Liver (tissue), 9 donors: Measurements from ENCODE around the gene SUPT6H. TPM values are rescaled to one million over a fixed set of nuclear protein-coding genes. Genes with fewer than 3 reads are reported as not detected.
"Not testable (repeated sequence)": the region's sequence is repeated elsewhere in the genome, so short reads cannot be mapped to it uniquely, and the experiment has no call there.

Experiments used
- DNase-seq: peaks from one replicate; pipeline ENCODE4 v3.0.0-alpha.2; 2017; ENCODE audit warnings: low spot score
- H3K27ac ChIP-seq, 2 donors: one replicate each; pipeline ENCODE4 v1.7.0; 2013; ENCODE audit warnings: inconsistent platforms in 2 of 2, low read length in 2 of 2, control low read depth in 1 of 2, low read depth in 1 of 2, mild to moderate bottlenecking in 1 of 2
- H3K27me3 ChIP-seq, 4 donors: one replicate each; pipeline versions ENCODE4 v1.6.1 to v1.7.0; 2013; ENCODE audit warnings: low read length in 3 of 4, inconsistent platforms in 1 of 4, mild to moderate bottlenecking in 1 of 4, moderate library complexity in 1 of 4; ENCODE audit not compliant: control insufficient read depth in 4 of 4, insufficient read depth in 4 of 4
- H3K36me3 ChIP-seq, 4 donors: one replicate each; pipeline versions ENCODE4 v1.6.1 to v1.7.0; 2013; ENCODE audit warnings: low read length in 3 of 4, mild to moderate bottlenecking in 3 of 4, low read depth in 1 of 4, moderate library complexity in 1 of 4; ENCODE audit not compliant: control insufficient read depth in 4 of 4, insufficient read depth in 3 of 4
- H3K4me1 ChIP-seq, 4 donors: one replicate each; pipeline versions ENCODE4 v1.6.1 to v1.7.0; 2013; ENCODE audit warnings: low read length in 3 of 4, mild to moderate bottlenecking in 3 of 4, moderate library complexity in 1 of 4; ENCODE audit not compliant: control insufficient read depth in 4 of 4, insufficient read depth in 4 of 4
- H3K4me3 ChIP-seq, 3 donors: one replicate each; pipeline versions ENCODE4 v1.6.1 to v1.7.0; 2013; ENCODE audit warnings: low read length in 3 of 3, control low read depth in 1 of 3, low read depth in 1 of 3, mild to moderate bottlenecking in 1 of 3
- H3K9ac ChIP-seq, 2 donors: one replicate each; pipeline ENCODE4 v1.7.0; 2013; ENCODE audit warnings: low read length in 2 of 2, mild to moderate bottlenecking in 2 of 2, moderate library complexity in 2 of 2, control low read depth in 1 of 2, low read depth in 1 of 2
- H3K9me3 ChIP-seq, 4 donors: one replicate each; pipeline versions ENCODE4 v1.6.1 to v1.7.0; 2013; ENCODE audit warnings: low read length in 3 of 4; ENCODE audit not compliant: control insufficient read depth in 4 of 4
- FOXA1 ChIP-seq: IDR thresholded peaks from 2 replicates; pipeline ENCODE4 v1.6.1; 2016; ENCODE audit warnings: antibody characterized with exemption
- FOXA2 ChIP-seq: IDR thresholded peaks from 2 replicates; pipeline ENCODE4 v1.6.1; 2016; ENCODE audit warnings: antibody characterized with exemption
- GABPA ChIP-seq, 2 donors: IDR thresholded peaks in 1 of 2; conservative IDR thresholded peaks in 1 of 2; 2 replicates each; pipeline ENCODE4 v1.6.1; 2016; ENCODE audit warnings: antibody characterized with exemption in 2 of 2, mild to moderate bottlenecking in 1 of 2, moderate library complexity in 1 of 2
- WGBS: extraction: QIAGEN DNeasy Blood & Tissue Kit; methylation state at CpG from one replicate; pipeline ENCODE4 v1.1.7; 2013; 5-methylcytosine and 5-hydroxymethylcytosine counted together
- polyA plus RNA-seq, 2 donors: library from polyadenylated mRNA; stranded (reverse) in 1 of 2; unstranded in 1 of 2; fragments of 200-250 nt in 1 of 2; fragments of >200 nt in 1 of 2; fragmentation: Nextera tagmentation in 1 of 2; extraction: Ambion mirVana in 1 of 2; gene quantifications; one replicate each; pipeline versions ENCODE4 v1.2.1 to v1.2.3, GENCODE V29; 2013 to 2015
- total RNA-seq, 2 donors: library from RNA; depleted of rRNA; stranded (reverse); fragments of >200 nt; gene quantifications; one replicate each; pipeline ENCODE4 v1.2.3, GENCODE V29; 2014
- TF ChIP-seq, protein P1 (sequence below): IDR thresholded peaks from 2 replicates; pipeline ENCODE4 v1.6.1; 2016; ENCODE audit warnings: antibody characterized with exemption
- TF ChIP-seq, protein P2 (sequence below): IDR thresholded peaks from 2 replicates; pipeline ENCODE4 v1.6.1; 2016; ENCODE audit warnings: antibody characterized with exemption
- TF ChIP-seq, protein P3 (sequence below): IDR thresholded peaks from 2 replicates; pipeline ENCODE4 v1.6.1; 2016; ENCODE audit warnings: antibody characterized with exemption, mild to moderate bottlenecking
- TF ChIP-seq, protein P4 (sequence below): IDR thresholded peaks from 2 replicates; pipeline ENCODE4 v1.6.1; 2016; ENCODE audit warnings: antibody characterized with exemption
- TF ChIP-seq, protein P5 (sequence below): fragments of 150-350 bp; IDR thresholded peaks from 2 replicates; pipeline ENCODE4 v1.5.1; 2017; ENCODE audit warnings: improper control_type of control experiment, low read depth, low read length; ENCODE audit not compliant: missing input control
- donor health status: healthy.
- donor health status: healthy.
- donor health status: healthy.
- donor health status: healthy.
- donor health status: healthy.

SUPT6H gene
- total and polyA plus RNA-seq, 4 donors = 10.6 to 59.1 (median 30.3) TPM

DNA sequence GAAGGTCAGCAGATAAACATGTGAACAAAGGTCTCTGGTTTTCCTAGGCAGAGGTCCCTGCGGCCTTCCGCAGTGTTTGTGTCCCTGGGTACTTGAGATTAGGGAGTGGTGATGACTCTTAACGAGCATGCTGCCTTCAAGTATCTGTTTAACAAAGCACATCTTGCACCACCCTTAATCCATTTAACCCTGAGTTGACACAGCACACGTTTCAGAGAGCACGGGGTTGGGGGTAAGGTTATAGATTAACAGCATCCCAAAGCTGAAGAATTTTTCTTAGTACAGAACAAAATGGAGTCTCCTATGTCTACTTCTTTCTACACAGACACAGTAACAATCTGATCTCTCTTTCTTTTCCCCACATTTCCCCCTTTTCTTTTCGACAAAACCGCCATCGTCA lies 3.7 kb upstream of the SUPT6H start:
- Histone ChIP-seq H3K4me1 (peaks cover 3 to 21% (median 16%) of the 10 kb centered on the region in 4 donors), H3K36me3 (peaks cover 6 to 12% (median 8%) of the 10 kb centered on the region in 4 donors)
- not testable (repeated sequence) for DNase-seq, H3K4me3 ChIP-seq, H3K27me3 ChIP-seq, H3K27ac ChIP-seq, H3K9ac ChIP-seq, H3K9me3 ChIP-seq
- 80% methylated on average over 5 of the region's 8 CpGs for WGBS

DNA sequence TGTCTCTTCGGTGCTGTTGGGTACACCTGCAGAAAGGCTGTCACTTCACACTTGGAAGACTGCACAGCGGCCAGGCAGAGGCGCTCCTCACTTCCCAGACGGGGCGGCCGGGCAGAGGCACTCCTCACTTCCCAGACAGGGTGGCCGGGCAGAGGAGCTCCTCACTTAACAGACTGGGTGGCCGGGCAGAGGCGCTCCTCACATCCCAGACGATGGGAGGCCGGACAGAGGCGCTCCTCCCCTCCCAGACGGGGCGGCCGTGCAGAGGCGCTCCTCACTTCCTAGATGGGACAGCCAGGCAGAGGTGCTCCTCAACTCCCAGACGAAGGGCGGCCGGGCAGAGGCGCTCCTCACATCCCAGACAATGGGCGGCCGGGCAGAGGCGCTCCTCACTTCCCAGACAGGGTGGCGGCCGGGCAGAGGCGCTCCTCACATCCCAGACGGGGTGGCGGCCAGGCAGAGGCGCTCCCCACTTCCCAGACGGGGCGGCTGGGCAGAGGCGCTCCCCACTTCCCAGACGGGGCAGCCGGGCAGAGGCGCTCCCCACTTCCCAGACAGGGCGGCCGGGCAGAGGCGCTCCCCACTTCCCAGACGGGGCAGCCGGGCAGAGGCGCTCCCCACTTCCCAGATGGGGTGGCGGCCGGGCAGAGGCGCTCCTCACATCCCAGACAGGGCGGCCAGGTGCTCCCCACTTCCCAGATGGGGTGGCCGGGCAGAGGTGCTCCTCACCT lies 3.1 kb upstream of the SUPT6H start:
- not testable (repeated sequence) for H3K27ac ChIP-seq, H3K27me3 ChIP-seq, H3K4me3 ChIP-seq, H3K9me3 ChIP-seq, H3K9ac ChIP-seq, DNase-seq
- 97% methylated on average over 46 of the region's 46 CpGs for WGBS
- Histone ChIP-seq H3K36me3 (peaks cover 3 to 12% (median 8%) of the 10 kb centered on the region in 4 donors), H3K4me1 (peaks cover 6 to 27% (median 20%) of the 10 kb centered on the region in 4 donors)

DNA sequence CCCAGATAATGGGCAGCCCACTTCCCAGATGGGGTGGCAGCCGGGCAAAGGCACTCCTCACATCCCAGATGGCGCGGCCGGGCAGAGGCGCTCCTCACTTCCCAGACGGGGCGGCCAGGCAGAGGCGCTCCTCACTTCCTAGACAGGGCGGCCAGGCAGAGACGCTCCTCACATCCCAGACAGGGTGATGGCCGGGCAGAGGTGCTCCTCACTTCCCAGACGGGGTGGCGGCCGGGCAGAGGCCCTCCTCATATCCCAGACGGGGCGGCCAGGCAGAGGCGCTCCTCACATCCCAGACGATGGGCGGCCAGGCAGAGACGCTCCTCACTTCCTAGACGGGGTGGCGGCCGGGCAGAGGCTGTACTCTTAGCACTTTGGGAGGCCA lies 2.5 kb upstream of the SUPT6H start:
- H3K9ac ChIP-seq, H3K27me3 ChIP-seq, H3K9me3 ChIP-seq, DNase-seq, H3K4me3 ChIP-seq, H3K27ac ChIP-seq: not testable (repeated sequence)
- Histone ChIP-seq H3K4me1 (peaks cover 6 to 29% (median 21%) of the 10 kb centered on the region in 4 donors), H3K36me3 (peaks cover 3 to 12% (median 8%) of the 10 kb centered on the region in 4 donors)
- WGBS = 98% methylated on average over 23 of the region's 23 CpGs

DNA sequence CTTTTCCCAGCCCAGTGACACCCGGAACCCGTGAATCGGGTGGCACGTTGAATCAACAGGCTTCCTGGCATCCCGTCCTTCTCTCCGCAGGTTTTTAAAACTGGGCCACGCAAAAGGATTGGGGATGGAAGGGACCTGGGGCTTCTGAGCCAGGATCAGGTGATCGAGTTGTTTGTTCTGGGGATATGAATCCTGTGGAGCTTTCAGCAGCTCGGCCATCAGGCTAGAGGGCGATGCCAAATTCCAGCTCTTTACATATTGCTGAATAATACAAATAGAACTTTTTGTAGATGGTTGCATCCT lies 473 bp downstream of the SUPT6H start:
- Histone ChIP-seq H3K27ac (peak overlapping the region; percentile 92 to 96), H3K27me3 (no peaks in the 10 kb centered on the region), H3K36me3 (peaks cover 3 to 11% (median 7%) of the 10 kb centered on the region in 4 donors), H3K4me3 (peak overlapping the region; percentile 61 to 89 (median 72)), H3K9me3 (no peaks in the 10 kb centered on the region), H3K4me1 (peaks cover 6 to 34% (median 23%) of the 10 kb centered on the region in 4 donors), H3K9ac (peak overlapping the region; percentile 90 to 97)
- WGBS = under 1% methylated on average over 10 of the region's 10 CpGs
- DNase-seq = no peak
- TF ChIP-seq, protein P1, sequence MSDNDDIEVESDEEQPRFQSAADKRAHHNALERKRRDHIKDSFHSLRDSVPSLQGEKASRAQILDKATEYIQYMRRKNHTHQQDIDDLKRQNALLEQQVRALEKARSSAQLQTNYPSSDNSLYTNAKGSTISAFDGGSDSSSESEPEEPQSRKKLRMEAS = no peak
- no peak for TF ChIP-seq FOXA1
- TF ChIP-seq, protein P2, sequence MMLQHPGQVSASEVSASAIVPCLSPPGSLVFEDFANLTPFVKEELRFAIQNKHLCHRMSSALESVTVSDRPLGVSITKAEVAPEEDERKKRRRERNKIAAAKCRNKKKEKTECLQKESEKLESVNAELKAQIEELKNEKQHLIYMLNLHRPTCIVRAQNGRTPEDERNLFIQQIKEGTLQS = no peak
- TF ChIP-seq, protein P3, sequence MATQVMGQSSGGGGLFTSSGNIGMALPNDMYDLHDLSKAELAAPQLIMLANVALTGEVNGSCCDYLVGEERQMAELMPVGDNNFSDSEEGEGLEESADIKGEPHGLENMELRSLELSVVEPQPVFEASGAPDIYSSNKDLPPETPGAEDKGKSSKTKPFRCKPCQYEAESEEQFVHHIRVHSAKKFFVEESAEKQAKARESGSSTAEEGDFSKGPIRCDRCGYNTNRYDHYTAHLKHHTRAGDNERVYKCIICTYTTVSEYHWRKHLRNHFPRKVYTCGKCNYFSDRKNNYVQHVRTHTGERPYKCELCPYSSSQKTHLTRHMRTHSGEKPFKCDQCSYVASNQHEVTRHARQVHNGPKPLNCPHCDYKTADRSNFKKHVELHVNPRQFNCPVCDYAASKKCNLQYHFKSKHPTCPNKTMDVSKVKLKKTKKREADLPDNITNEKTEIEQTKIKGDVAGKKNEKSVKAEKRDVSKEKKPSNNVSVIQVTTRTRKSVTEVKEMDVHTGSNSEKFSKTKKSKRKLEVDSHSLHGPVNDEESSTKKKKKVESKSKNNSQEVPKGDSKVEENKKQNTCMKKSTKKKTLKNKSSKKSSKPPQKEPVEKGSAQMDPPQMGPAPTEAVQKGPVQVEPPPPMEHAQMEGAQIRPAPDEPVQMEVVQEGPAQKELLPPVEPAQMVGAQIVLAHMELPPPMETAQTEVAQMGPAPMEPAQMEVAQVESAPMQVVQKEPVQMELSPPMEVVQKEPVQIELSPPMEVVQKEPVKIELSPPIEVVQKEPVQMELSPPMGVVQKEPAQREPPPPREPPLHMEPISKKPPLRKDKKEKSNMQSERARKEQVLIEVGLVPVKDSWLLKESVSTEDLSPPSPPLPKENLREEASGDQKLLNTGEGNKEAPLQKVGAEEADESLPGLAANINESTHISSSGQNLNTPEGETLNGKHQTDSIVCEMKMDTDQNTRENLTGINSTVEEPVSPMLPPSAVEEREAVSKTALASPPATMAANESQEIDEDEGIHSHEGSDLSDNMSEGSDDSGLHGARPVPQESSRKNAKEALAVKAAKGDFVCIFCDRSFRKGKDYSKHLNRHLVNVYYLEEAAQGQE = no peak
- TF ChIP-seq GABPA (IDR thresholded peaks at IDR 0.05 in 1 of 2, conservative IDR thresholded peaks at IDR 0.05 in 1 of 2) = no peak
- TF ChIP-seq, protein P4, sequence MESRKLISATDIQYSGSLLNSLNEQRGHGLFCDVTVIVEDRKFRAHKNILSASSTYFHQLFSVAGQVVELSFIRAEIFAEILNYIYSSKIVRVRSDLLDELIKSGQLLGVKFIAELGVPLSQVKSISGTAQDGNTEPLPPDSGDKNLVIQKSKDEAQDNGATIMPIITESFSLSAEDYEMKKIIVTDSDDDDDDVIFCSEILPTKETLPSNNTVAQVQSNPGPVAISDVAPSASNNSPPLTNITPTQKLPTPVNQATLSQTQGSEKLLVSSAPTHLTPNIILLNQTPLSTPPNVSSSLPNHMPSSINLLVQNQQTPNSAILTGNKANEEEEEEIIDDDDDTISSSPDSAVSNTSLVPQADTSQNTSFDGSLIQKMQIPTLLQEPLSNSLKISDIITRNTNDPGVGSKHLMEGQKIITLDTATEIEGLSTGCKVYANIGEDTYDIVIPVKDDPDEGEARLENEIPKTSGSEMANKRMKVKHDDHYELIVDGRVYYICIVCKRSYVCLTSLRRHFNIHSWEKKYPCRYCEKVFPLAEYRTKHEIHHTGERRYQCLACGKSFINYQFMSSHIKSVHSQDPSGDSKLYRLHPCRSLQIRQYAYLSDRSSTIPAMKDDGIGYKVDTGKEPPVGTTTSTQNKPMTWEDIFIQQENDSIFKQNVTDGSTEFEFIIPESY = no peak
- TF ChIP-seq, protein P5, sequence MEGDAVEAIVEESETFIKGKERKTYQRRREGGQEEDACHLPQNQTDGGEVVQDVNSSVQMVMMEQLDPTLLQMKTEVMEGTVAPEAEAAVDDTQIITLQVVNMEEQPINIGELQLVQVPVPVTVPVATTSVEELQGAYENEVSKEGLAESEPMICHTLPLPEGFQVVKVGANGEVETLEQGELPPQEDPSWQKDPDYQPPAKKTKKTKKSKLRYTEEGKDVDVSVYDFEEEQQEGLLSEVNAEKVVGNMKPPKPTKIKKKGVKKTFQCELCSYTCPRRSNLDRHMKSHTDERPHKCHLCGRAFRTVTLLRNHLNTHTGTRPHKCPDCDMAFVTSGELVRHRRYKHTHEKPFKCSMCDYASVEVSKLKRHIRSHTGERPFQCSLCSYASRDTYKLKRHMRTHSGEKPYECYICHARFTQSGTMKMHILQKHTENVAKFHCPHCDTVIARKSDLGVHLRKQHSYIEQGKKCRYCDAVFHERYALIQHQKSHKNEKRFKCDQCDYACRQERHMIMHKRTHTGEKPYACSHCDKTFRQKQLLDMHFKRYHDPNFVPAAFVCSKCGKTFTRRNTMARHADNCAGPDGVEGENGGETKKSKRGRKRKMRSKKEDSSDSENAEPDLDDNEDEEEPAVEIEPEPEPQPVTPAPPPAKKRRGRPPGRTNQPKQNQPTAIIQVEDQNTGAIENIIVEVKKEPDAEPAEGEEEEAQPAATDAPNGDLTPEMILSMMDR = no peak
- no peak for TF ChIP-seq FOXA2
